HG03521 (cell line): ENCODE results near the gene ZDHHC6.
"Not testable (repeated sequence)": the region's sequence is repeated elsewhere in the genome, so short reads cannot be mapped to it uniquely, and the experiment has no call there.

Source experiments
- ATAC-seq: cut with Tn5 transposase; IDR thresholded peaks from one replicate; pipeline ENCODE4 v1.9.1; 2021; ENCODE audit warnings: mild to moderate bottlenecking, moderate library complexity; ENCODE audit not compliant: unreplicated experiment

The ZDHHC6 gene

DNA sequence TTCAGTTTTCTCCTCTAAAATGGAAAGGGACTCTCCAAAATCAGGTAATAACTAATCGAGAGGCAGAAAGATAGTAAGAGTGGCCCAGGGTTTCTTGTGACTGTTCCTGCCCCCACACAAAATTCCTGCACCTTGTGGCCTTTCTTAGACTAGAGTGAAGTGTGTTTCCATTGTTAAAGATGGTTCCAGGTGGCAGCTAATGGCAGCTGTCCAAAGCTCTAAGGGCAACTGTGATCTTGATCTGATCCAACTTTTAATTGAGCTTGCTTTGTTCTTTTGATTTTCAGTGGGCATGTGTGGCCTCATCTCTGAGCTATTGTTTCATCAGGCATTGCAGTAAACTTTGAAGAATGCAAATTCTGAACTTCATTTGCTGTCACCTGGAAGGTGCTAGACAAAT, 53.4 kb downstream of the ZDHHC6 start:
- no peak for ATAC-seq

DNA sequence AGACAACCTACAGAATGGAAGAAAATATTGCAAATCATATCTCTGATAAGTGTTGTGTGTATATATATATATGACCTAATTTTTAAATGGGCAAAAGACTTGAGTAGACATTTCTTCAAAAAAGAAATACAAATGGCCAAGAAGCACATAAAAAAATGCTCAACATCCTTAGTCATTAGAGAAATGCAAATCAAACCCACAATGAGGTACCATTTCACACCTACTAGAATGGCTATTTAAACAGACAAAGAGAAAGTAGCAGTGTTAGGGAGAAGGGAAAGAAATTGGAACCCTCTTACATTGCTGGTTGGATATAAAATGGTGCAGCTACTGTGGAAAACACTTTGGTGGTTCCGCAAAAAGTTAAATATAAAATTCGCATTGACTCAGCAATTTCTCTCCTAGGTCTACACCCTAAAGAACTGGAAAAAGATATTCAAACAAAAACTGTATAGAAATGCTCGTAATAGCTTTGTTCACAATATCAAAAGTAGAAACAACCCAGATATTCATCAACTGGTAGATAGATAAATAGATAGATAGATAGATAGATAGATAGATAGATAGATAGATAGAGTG, 56.5 kb downstream of the ZDHHC6 start:
- ATAC-seq: peak; percentile 51

DNA sequence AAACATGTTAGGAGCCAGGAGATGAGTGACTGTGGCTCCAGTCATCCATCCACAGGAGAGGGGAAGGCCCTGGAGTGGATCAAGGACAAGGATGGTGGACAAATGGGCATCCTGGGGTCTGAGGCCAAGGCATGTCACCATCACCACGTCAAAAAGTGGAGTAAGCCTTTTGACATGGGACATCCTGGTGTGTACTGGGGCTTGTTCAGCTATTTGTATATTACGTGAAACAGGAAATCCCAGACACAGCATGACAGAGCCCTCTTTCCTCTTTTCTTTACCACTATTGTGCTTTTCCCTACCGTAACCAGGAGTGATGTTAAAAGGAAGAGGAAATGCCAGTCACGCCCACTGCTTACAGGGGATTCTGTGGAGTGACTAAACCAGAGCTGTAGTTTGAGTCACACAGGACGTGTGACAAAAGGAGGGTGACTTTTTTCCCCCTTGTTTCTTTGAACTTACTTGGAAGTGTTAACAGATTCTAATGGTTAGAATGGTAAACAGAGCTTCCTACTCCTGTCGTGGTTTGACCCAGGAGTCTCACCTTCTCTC, 57.4 kb downstream of the ZDHHC6 start:
- ATAC-seq: peak; percentile 45

DNA sequence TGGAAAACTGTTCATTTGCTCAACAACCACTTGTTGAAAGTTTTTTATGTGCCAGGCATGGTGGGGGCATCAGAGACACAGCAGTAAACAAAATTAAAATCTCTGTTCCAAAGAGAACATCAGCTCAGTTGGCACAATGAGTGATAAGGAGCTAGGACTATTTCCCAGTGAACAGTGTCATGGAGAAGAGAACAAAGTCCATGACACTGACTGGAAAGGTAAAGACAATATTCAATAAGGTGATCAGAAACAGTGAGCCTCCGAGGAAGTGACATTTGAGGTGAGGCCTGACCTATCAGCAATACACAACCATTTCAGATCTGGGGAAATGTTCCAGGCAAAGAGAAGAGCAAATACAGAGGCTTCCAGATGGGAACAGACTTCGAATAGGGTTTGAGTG, 58.2 kb downstream of the ZDHHC6 start:
- ATAC-seq: no peak

DNA sequence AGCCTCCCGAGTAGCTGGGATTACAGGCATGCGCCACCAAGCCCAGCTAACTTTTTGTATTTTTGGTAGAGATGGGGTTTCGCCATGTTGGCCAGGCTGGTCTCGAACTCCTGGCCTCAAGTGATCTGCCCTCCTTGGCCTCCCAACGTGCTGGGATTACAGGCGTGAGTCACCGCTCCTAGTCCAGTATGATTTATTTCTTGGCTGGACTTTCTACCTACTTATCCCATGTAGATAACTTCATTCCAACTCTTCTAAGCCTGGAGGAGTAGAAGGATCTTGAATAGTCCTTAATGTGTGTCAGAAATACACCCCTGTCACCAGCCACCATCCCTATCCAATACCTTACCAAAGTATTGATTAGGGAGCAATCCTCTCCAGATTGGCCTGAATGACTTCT, 58.7 kb downstream of the ZDHHC6 start:
- ATAC-seq: not testable (repeated sequence)

DNA sequence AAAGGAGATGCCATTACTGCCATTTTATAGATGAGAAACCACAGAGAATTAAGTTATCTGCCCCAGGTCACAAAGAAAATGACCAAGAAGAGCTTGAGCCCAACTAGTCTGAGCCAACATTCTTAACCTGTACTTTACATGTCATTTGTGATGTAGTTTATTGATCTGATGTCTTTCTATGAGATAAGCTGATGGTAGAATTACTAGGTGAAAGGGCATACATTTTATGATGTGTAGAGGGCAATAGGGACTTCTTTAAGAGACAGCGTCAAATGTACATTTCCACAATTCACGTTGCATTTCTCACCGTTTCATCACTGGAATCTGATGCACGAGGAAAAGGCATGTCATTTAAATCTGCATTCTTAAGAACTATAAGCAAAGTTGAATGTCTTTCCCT, 61.5 kb downstream of the ZDHHC6 start:
- ATAC-seq: no peak

DNA sequence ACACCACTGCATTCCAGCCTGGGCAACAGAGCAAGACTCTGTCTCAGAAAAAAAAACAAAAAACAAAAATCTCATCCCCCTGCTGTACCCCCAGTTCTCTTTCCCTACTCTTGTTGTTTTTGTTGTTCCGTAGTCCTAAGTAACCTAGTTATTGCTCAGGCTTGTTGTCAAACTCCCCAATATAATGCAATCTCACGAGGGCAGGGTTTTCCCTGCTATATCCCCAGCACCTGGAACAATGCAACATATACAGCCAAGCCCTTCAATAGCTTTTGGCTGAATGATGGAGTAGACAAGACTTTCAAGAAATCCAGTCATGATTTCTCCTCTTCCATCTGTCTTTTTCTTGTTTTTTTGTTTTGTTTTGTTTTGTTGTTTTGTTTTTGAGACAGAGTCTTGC, 62.6 kb downstream of the ZDHHC6 start:
- no peak for ATAC-seq

DNA sequence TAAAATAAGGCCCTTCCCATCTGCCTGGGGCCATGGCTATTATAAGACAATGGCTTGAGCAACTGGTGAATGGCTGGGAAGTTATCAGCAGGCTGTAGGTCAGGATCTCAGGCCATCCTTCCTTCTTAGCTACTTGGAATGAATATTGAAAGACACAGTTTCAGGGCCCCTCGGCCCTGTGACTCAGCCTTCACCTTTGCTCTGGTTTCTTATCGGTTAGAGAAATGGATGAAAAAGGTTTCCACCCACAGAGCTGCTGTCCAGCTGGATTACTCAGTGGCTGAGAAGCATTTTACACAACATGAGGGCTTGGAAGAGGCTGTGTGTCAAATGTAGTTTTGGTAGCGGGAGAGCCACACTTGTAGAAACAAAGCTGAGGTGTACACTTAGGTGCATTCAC, 63.4 kb downstream of the ZDHHC6 start:
- no peak for ATAC-seq

DNA sequence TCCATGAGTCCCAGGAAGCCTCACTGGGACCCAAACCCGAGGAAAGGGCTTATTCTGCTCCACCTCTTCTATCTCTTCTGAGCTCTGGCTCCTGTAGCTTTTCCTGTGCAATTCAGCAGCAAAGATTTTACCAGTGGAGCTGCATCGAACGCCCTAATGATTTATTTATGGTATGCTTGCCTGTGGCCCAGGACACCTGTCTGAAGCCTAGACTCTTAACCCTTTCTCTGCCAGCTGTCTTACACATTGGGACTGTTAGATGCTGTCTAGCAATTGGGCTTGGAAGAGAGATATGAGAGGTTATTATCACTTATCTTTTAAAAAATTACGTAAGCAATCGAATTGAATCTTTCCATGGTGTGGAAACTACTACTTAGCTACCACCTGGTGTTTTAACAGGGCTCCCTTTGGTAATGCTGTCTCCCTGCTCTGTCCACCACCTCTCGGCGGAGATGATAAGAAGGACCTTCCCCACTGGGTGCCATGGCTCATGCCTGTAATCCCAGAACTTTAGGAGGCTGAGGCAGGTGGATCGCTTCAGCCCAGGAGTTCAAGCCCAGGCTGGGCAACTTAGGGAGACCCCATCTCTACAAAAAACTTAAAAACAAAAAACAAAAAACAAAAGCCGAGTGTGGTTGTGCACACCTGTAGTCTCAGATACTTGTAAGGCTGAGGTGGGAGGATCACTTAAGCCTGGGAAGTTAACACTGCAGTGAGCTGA, 64.0 kb downstream of the ZDHHC6 start:
- no peak for ATAC-seq
